RCC 7860 (cell line): ENCODE data around the gene ARID5B.
A peak's percentile ranks its signal among the peaks of the same experiment; 100 is the strongest.
"Not testable (repeated sequence)": the region's sequence is repeated elsewhere in the genome, so short reads cannot be mapped to it uniquely, and the experiment has no call there.

Experiments used
- DNase-seq: peaks from one replicate; pipeline ENCODE4 v3.0.0-alpha.2; 2015; ENCODE audit warnings: low spot score
- FAIRE-seq: peaks from 2 replicates; lab custom pipeline; 2012; peaks lifted over from hg19 to GRCh38; lab: Jason Lieb, UNC

Gene ARID5B

GRCh38 chr10:61900829-61901792 lies at the start of gene ARID5B:
TSS of gene ARID5B (plus strand) at chr10:61901699. CDS start at chr10:61901710, 11 bp downstream.
- no peak for FAIRE-seq
- DNase-seq = peak; percentile 29

- DNase-seq = no peak
Observed at GRCh38 chr10:61852261-61852660, 49.2 kb upstream of the ARID5B start.

GRCh38 chr10:61855771-61856170 lies 45.7 kb upstream of the ARID5B start:
- FAIRE-seq (no peak), DNase-seq (no peak)

More at GRCh38 chr10:61852261-61852660, 49.2 kb upstream of the ARID5B start:
- FAIRE-seq = no peak

GRCh38 chr10:61857746-61858145 lies 43.8 kb upstream of the ARID5B start:
- no peak for FAIRE-seq
- no peak for DNase-seq

- DNase-seq = no peak
- no peak for FAIRE-seq
Observed at GRCh38 chr10:61859786-61860185, 41.7 kb upstream of the ARID5B start.

- no peak for FAIRE-seq
- DNase-seq = no peak
Observed at GRCh38 chr10:61860964-61861758, 40.3 kb upstream of the ARID5B start.

- FAIRE-seq = no peak
- DNase-seq = no peak
Observed at GRCh38 chr10:61863981-61864380, 37.5 kb upstream of the ARID5B start.

GRCh38 chr10:61866700-61867368 lies 34.7 kb upstream of the ARID5B start:
- no peak for FAIRE-seq
- no peak for DNase-seq

- not testable (repeated sequence) for FAIRE-seq
Observed at GRCh38 chr10:61867374-61867773, 34.1 kb upstream of the ARID5B start.

GRCh38 chr10:61867817-61868216 lies 33.7 kb upstream of the ARID5B start:
- DNase-seq = not testable (repeated sequence)

More at GRCh38 chr10:61867374-61867773, 34.1 kb upstream of the ARID5B start:
- DNase-seq = not testable (repeated sequence)

GRCh38 chr10:61869041-61869675 lies 32.3 kb upstream of the ARID5B start:
- no peak for DNase-seq
- no peak for FAIRE-seq

More at GRCh38 chr10:61867817-61868216, 33.7 kb upstream of the ARID5B start:
- FAIRE-seq = not testable (repeated sequence)

GRCh38 chr10:61869774-61870525 lies 31.5 kb upstream of the ARID5B start:
- peak; percentile 37 for FAIRE-seq

GRCh38 chr10:61870526-61870895 lies 31.0 kb upstream of the ARID5B start:
- FAIRE-seq (no peak), DNase-seq (no peak)

More at GRCh38 chr10:61869774-61870525, 31.5 kb upstream of the ARID5B start:
- no peak for DNase-seq

GRCh38 chr10:61871487-61871886 lies 30.0 kb upstream of the ARID5B start:
- FAIRE-seq (no peak), DNase-seq (no peak)

GRCh38 chr10:61877887-61878739 lies 23.4 kb upstream of the ARID5B start:
- DNase-seq = no peak
- FAIRE-seq = no peak

- FAIRE-seq = no peak
- DNase-seq = peak; percentile 26
Observed at GRCh38 chr10:61878740-61879068, 22.8 kb upstream of the ARID5B start.

- DNase-seq (no peak), FAIRE-seq (no peak)
Observed at GRCh38 chr10:61882621-61883370, 18.7 kb upstream of the ARID5B start.

- no peak for FAIRE-seq
Observed at GRCh38 chr10:61883371-61884025, 18.0 kb upstream of the ARID5B start.

More at GRCh38 chr10:61883371-61884025, 18.0 kb upstream of the ARID5B start:
- DNase-seq = no peak
